HepG2 (cell line): ENCODE data around the gene RRP9. TPM values are rescaled to one million over a fixed set of nuclear protein-coding genes. Genes with fewer than 3 reads are reported as not detected.

ENCODE experiments used
- CAMTA2 ChIP-seq: sonication (generic); formaldehyde crosslinking; IDR thresholded peaks from 2 replicates; pipeline ENCODE4 v1.4.0; 2020; ENCODE audit warnings: mild to moderate bottlenecking, missing genetic modification reagents, borderline replicate concordance
- HIVEP1 ChIP-seq: sonication (generic); formaldehyde crosslinking; IDR thresholded peaks from 2 replicates; pipeline ENCODE4 v1.4.0; 2020; ENCODE audit warnings: mild to moderate bottlenecking, missing genetic modification reagents
- ISL2 ChIP-seq: sonication (generic); formaldehyde crosslinking; IDR thresholded peaks from 2 replicates; pipeline ENCODE4 v1.5.0; 2020; ENCODE audit warnings: missing genetic modification reagents
- MBNL3 ChIP-seq: fragments of 250-450 bp; sonication (Bioruptor Pico); conservative IDR thresholded peaks from 2 replicates; pipeline ENCODE4 v1.8.0; 2022; ENCODE audit warnings: mild to moderate bottlenecking, inconsistent platforms
- NR2F1 ChIP-seq, 2 experiments: fragments of 450-650 bp in 1 of 2; formaldehyde crosslinking in 1 of 2; IDR thresholded peaks; 2 replicates each; pipeline versions ENCODE4 v1.5.0 to v1.6.1; 2016 to 2020; ENCODE audit warnings: mild to moderate bottlenecking in 1 of 2, missing compliant biosample characterization in 1 of 2, missing genetic modification reagents in 1 of 2, moderate library complexity in 1 of 2
- RFX5 ChIP-seq: IDR thresholded peaks from 2 replicates; pipeline ENCODE4 v1.6.1; 2011; ENCODE audit warnings: low read depth, low read length, improper control_type of control experiment
- RFXAP ChIP-seq: sonication (generic); formaldehyde crosslinking; IDR thresholded peaks from 2 replicates; pipeline ENCODE4 v1.4.0; 2020; ENCODE audit warnings: missing genetic modification reagents, borderline replicate concordance
- SAFB2 ChIP-seq: sonication (generic); formaldehyde crosslinking; IDR thresholded peaks from 2 replicates; pipeline ENCODE4 v1.5.1; 2020; ENCODE audit warnings: missing genetic modification reagents, low read depth, mild to moderate bottlenecking, borderline replicate concordance
- SALL1 ChIP-seq: sonication (generic); formaldehyde crosslinking; IDR thresholded peaks from 2 replicates; pipeline ENCODE4 v1.8.0; 2022; ENCODE audit warnings: mild to moderate bottlenecking, missing genetic modification reagents
- TBL1XR1 ChIP-seq: fragments of 150-350 bp; IDR thresholded peaks from 2 replicates; pipeline ENCODE4 v1.6.1; 2014; ENCODE audit warnings: borderline replicate concordance, low read length; ENCODE audit not compliant: partially characterized antibody
- ZBTB39 ChIP-seq: sonication (generic); formaldehyde crosslinking; IDR thresholded peaks from 2 replicates; pipeline ENCODE4 v1.5.0; 2020; ENCODE audit warnings: missing genetic modification reagents
- ZNF256 ChIP-seq: sonication (generic); formaldehyde crosslinking; conservative IDR thresholded peaks from 2 replicates; pipeline ENCODE4 v1.4.0; 2020; ENCODE audit warnings: missing genetic modification reagents
- ZNF513 ChIP-seq: sonication (generic); formaldehyde crosslinking; conservative IDR thresholded peaks from 2 replicates; pipeline ENCODE4 v1.5.0; 2020; ENCODE audit warnings: missing genetic modification reagents
- ZNF530 ChIP-seq: sonication (generic); formaldehyde crosslinking; IDR thresholded peaks from 2 replicates; pipeline ENCODE4 v1.5.0; 2020; ENCODE audit warnings: low read depth, mild to moderate bottlenecking, missing genetic modification reagents
- polyA plus RNA-seq, 8 experiments: library from polyadenylated mRNA; depleted of rRNA in 3 of 8; stranded (reverse) in 7 of 8; unstranded in 1 of 8; fragments of >200 nt; fragmentation: Illumina TruSeq in 4 of 8; extraction: Trizol in 4 of 8; gene quantifications; 2 replicates each; pipeline versions ENCODE4 v1.2.1 to v1.2.3, GENCODE V29; 2011 to 2016; ENCODE audit warnings: low read depth in 4 of 8, missing spikeins in 1 of 8, mixed read lengths in 1 of 8; ENCODE audit not compliant: insufficient read depth in 1 of 8
- total RNA-seq, 5 experiments: library from RNA; depleted of rRNA; stranded (reverse); fragments of >200 nt; fragmentation: Illumina TruSeq; extraction: Trizol; gene quantifications; 2 replicates each; pipeline ENCODE4 v1.2.3, GENCODE V29; 2016; ENCODE audit warnings: low read depth in 1 of 5
- TF ChIP-seq, protein P1 (sequence below): sonication (generic); formaldehyde crosslinking; IDR thresholded peaks from 2 replicates; pipeline ENCODE4 v1.4.0; 2020; ENCODE audit warnings: missing genetic modification reagents, borderline replicate concordance
- TF ChIP-seq, protein P2 (sequence below): sonication (generic); formaldehyde crosslinking; IDR thresholded peaks from 2 replicates; pipeline ENCODE4 v1.4.0; 2020; ENCODE audit warnings: missing genetic modification reagents; ENCODE audit errors: not compliant biosample characterization

RRP9 gene
- total and polyA plus RNA-seq, 2 of the 13 experiments (the other 11 are each of a cell fraction or from before 2014, with no cell fraction given), result 14.8 to 44.0 TPM

DNA sequence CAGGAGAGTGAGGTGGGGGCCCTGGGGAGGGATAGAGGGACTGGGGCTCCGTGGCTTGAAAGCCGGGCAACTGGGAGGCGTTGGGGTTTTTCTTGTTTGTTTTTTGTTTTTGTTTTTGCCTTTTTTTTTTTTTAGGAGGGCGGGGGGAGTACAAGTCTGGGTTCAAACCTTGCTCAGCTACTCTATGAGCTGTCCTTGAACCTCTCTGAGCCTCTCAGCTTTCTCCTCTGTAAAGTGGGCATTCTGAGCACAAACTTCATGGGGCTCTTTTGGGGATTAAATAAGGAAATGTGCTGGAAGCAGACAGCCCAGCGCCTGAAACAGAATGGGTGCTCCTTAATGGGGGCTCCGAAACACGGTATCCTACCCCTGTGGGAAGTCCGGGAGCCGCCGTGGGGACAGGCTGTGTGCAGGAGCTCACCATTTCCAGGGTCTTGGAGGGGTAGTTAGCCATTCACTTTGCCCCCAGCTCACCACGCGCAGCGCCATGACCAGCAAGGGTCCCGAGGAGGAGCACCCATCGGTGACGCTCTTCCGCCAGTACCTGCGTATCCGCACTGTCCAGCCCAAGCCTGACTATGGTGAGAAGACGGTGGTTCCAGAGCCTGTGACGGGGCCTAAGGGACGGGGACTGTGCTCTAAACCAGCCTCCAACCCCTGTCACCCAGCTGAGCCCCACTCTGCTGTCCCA lies 42.0 kb upstream of the RRP9 start (continued):
- TF ChIP-seq, protein P1, sequence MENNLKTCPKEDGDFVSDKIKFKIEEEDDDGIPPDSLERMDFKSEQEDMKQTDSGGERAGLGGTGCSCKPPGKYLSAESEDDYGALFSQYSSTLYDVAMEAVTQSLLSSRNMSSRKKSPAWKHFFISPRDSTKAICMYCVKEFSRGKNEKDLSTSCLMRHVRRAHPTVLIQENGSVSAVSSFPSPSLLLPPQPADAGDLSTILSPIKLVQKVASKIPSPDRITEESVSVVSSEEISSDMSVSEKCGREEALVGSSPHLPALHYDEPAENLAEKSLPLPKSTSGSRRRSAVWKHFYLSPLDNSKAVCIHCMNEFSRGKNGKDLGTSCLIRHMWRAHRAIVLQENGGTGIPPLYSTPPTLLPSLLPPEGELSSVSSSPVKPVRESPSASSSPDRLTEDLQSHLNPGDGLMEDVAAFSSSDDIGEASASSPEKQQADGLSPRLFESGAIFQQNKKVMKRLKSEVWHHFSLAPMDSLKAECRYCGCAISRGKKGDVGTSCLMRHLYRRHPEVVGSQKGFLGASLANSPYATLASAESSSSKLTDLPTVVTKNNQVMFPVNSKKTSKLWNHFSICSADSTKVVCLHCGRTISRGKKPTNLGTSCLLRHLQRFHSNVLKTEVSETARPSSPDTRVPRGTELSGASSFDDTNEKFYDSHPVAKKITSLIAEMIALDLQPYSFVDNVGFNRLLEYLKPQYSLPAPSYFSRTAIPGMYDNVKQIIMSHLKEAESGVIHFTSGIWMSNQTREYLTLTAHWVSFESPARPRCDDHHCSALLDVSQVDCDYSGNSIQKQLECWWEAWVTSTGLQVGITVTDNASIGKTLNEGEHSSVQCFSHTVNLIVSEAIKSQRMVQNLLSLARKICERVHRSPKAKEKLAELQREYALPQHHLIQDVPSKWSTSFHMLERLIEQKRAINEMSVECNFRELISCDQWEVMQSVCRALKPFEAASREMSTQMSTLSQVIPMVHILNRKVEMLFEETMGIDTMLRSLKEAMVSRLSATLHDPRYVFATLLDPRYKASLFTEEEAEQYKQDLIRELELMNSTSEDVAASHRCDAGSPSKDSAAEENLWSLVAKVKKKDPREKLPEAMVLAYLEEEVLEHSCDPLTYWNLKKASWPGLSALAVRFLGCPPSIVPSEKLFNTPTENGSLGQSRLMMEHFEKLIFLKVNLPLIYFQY, result no peak
- TF ChIP-seq MBNL3 (CRISPR knock-in tag), result no peak
- TF ChIP-seq NR2F1 (CRISPR knock-in tag; IDR thresholded peaks at IDR 0.05), result no peak
- TF ChIP-seq CAMTA2 (CRISPR knock-in tag), result no peak
- peak; percentile 37; the same call in 1 of the 2 replicates for TF ChIP-seq SALL1 (CRISPR knock-in tag)
- TF ChIP-seq RFX5, result no peak
- TF ChIP-seq ZBTB39, result no peak
- no peak for TF ChIP-seq HIVEP1 (CRISPR knock-in tag)
- TF ChIP-seq SAFB2, result no peak
- TF ChIP-seq TBL1XR1, result no peak
- no peak for TF ChIP-seq ZNF530 (CRISPR knock-in tag)
- no peak for TF ChIP-seq RFXAP (CRISPR knock-in tag)
- no peak for TF ChIP-seq ZNF513 (CRISPR knock-in tag)
- 0 out of 2 replicates have a peak, but pooled peaks have one; percentile 7 for TF ChIP-seq ISL2 (CRISPR knock-in tag)
- TF ChIP-seq, protein P2, sequence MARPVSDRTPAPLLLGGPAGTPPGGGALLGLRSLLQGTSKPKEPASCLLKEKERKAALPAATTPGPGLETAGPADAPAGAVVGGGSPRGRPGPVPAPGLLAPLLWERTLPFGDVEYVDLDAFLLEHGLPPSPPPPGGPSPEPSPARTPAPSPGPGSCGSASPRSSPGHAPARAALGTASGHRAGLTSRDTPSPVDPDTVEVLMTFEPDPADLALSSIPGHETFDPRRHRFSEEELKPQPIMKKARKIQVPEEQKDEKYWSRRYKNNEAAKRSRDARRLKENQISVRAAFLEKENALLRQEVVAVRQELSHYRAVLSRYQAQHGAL (CRISPR knock-in tag), result no peak
- no peak for TF ChIP-seq ZNF256 (CRISPR knock-in tag)
